ENCODE measurements around the gene SAP130.

The SAP130 gene

GRCh38 chr2:128041561-128041960, 13.7 kb upstream of the SAP130 start:
- Mint-ChIP-seq H3K4me1 (no peaks in the 10 kb centered on the region), H3K4me3 (no peak overlapping the region), H3K9me3 (peaks cover 37% of the 10 kb centered on the region), H3K27ac (no peak overlapping the region), H3K36me3 (ENCODE audit: low read depth) (no peaks in the 10 kb centered on the region), H3K27me3 (ENCODE audit: low read depth) (peaks cover 16% of the 10 kb centered on the region)
- TF ChIP-seq CTCF (IDR thresholded peaks at IDR 0.05; ENCODE audit: unreplicated experiment in 3 of 3) = no peak

GRCh38 chr2:128040166-128040771, 12.4 kb upstream of the SAP130 start:
- TF ChIP-seq CTCF (IDR thresholded peaks at IDR 0.05; ENCODE audit: unreplicated experiment in 3 of 3) = no peak
- Mint-ChIP-seq H3K27me3 (ENCODE audit: low read depth) (peaks cover 12% of the 10 kb centered on the region), H3K9me3 (peaks cover 41% of the 10 kb centered on the region), H3K27ac (no peak overlapping the region), H3K36me3 (ENCODE audit: low read depth) (no peaks in the 10 kb centered on the region), H3K4me3 (no peak overlapping the region), H3K4me1 (no peaks in the 10 kb centered on the region)

- H3K27me3 Mint-ChIP-seq (ENCODE audit: low read depth) = peaks cover 12% of the 10 kb centered on the region
- no peaks in the 10 kb centered on the region for H3K4me1 Mint-ChIP-seq
- H3K27ac Mint-ChIP-seq = no peak overlapping the region
Measured at GRCh38 chr2:128039535-128039934, 11.7 kb upstream of the SAP130 start.

GRCh38 chr2:128038411-128038810, 10.6 kb upstream of the SAP130 start:
- peaks cover 42% of the 10 kb centered on the region for H3K9me3 Mint-ChIP-seq
- no peak for TF ChIP-seq CTCF (IDR thresholded peaks at IDR 0.05; ENCODE audit: unreplicated experiment in 3 of 3)
- H3K4me3 Mint-ChIP-seq = no peak overlapping the region
- no peaks in the 10 kb centered on the region for H3K4me1 Mint-ChIP-seq
- H3K27ac Mint-ChIP-seq = no peak overlapping the region
- no peaks in the 10 kb centered on the region for H3K36me3 Mint-ChIP-seq (ENCODE audit: low read depth)
- peaks cover 12% of the 10 kb centered on the region for H3K27me3 Mint-ChIP-seq (ENCODE audit: low read depth)

More at GRCh38 chr2:128039535-128039934, 11.7 kb upstream of the SAP130 start:
- no peaks in the 10 kb centered on the region for H3K36me3 Mint-ChIP-seq (ENCODE audit: low read depth)
- H3K9me3 Mint-ChIP-seq = peaks cover 45% of the 10 kb centered on the region
- TF ChIP-seq CTCF (IDR thresholded peaks at IDR 0.05; ENCODE audit: unreplicated experiment in 3 of 3) = no peak
- no peak overlapping the region for H3K4me3 Mint-ChIP-seq

- H3K4me1 Mint-ChIP-seq = no peaks in the 10 kb centered on the region
- TF ChIP-seq CTCF (IDR thresholded peaks at IDR 0.05; ENCODE audit: unreplicated experiment in 3 of 3) = no peak
- H3K9me3 Mint-ChIP-seq = peaks cover 40% of the 10 kb centered on the region
Measured at GRCh38 chr2:128037649-128038048, 9.8 kb upstream of the SAP130 start.

More at GRCh38 chr2:128037649-128038048, 9.8 kb upstream of the SAP130 start:
- H3K36me3 Mint-ChIP-seq (ENCODE audit: low read depth) = no peaks in the 10 kb centered on the region
- H3K27me3 Mint-ChIP-seq (ENCODE audit: low read depth) = peaks cover 12% of the 10 kb centered on the region
- H3K27ac Mint-ChIP-seq = no peak overlapping the region
- H3K4me3 Mint-ChIP-seq = no peak overlapping the region
